SK-N-MC (cell line): ENCODE measurements around the gene GEN1.

ENCODE experiments used
- DNase-seq: peaks from one replicate; pipeline ENCODE4 v3.0.0-alpha.2; 2011; ENCODE audit warnings: low read depth, low spot score
- H3K27ac ChIP-seq: fragments of 200-600 bp; sonication (generic); 2 replicates; pipeline ENCODE4 v1.5.1; 2016; ENCODE audit warnings: mixed run types
- H3K36me3 ChIP-seq: fragments of 200-600 bp; sonication (generic); 2 replicates; pipeline ENCODE4 v1.6.1; 2017; ENCODE audit warnings: antibody characterized with exemption, low read length, mixed read lengths; ENCODE audit not compliant: insufficient read depth
- H3K4me3 ChIP-seq: fragments of 200-600 bp; sonication (generic); 2 replicates; pipeline ENCODE4 v1.5.1; 2016
- H3K9ac ChIP-seq: fragments of 200-600 bp; sonication (generic); 2 replicates; pipeline ENCODE4 v1.8.0; 2017; ENCODE audit warnings: mixed run types, mixed read lengths; ENCODE audit not compliant: insufficient read length
- H3K9me3 ChIP-seq: fragments of 200-600 bp; sonication (generic); 2 replicates; pipeline ENCODE4 v1.6.1; 2017; ENCODE audit warnings: low read depth, mild to moderate bottlenecking, antibody characterized with exemption, low read length, moderate library complexity, mixed read lengths
- EZH2 ChIP-seq: fragments of 200-600 bp; sonication (generic); IDR thresholded peaks from one replicate; pipeline ENCODE4 v1.6.1; 2017; ENCODE audit warnings: antibody characterized with exemption
- FOXP2 ChIP-seq: optimal IDR thresholded peaks from 2 replicates; pipeline ENCODE3; 2011; ENCODE audit warnings: mild to moderate bottlenecking, moderate library complexity; ENCODE audit not compliant: insufficient read depth; ENCODE audit errors: extremely low read length, control extremely low read depth
- POLR2AphosphoS5 ChIP-seq: IDR thresholded peaks from 2 replicates; pipeline ENCODE4 v1.6.1; 2012; ENCODE audit warnings: mild to moderate bottlenecking, low read depth, low read length, borderline replicate concordance

Gene GEN1

DNA sequence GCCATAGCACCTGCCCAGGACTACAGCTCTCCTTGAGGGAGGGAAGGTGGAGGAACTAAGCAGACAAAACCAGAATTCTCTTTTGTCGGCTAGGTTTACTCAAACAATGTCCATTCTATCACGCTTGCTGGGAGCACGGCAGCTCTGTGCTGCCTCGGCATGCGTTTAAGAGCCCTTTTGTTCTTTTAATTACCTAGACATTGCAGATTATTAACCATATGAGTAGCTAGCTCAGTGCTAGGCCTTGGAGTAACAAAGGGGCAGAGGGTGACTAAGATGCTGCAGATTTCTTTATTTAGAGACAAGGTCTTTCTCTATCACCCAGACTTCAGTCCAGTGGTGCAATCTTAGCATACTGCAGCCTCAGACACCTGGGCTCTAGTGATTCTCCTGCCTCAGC lies 73.4 kb downstream of the GEN1 start:
- Histone ChIP-seq H3K27ac (no peak overlapping the region), H3K9me3 (no peaks in the 10 kb centered on the region), H3K4me3 (no peak overlapping the region), H3K36me3 (no peaks in the 10 kb centered on the region), H3K9ac (no peak overlapping the region)
- TF ChIP-seq FOXP2 (no peak), POLR2AphosphoS5 (no peak), EZH2 (no peak)
- no peak for DNase-seq

DNA sequence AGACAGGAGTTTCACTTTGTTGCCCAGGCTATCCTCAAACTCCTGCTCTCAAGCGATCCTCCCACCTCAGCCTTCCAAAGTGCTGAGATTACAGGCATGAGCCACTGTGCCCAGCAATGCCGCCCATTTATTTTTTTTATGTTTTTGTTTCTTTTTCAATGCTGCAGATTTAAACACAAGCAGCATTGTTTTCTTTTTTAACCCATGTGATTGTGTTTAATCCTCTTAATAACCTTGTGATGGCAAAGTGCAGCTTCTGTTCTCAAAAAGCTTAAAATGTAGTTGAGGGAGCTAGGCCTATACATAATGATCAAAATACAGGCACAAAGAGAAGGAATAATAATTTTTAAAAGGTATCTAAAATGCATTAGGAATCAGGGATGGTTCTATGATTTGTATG lies 73.8 kb downstream of the GEN1 start:
- TF ChIP-seq EZH2: no peak
- no peak for TF ChIP-seq POLR2AphosphoS5
- no peak for TF ChIP-seq FOXP2
- no peak for DNase-seq
- H3K4me3 ChIP-seq: no peak overlapping the region
- no peaks in the 10 kb centered on the region for H3K9me3 ChIP-seq
- H3K27ac ChIP-seq: no peak overlapping the region
- H3K36me3 ChIP-seq: no peaks in the 10 kb centered on the region
- H3K9ac ChIP-seq: no peak overlapping the region

DNA sequence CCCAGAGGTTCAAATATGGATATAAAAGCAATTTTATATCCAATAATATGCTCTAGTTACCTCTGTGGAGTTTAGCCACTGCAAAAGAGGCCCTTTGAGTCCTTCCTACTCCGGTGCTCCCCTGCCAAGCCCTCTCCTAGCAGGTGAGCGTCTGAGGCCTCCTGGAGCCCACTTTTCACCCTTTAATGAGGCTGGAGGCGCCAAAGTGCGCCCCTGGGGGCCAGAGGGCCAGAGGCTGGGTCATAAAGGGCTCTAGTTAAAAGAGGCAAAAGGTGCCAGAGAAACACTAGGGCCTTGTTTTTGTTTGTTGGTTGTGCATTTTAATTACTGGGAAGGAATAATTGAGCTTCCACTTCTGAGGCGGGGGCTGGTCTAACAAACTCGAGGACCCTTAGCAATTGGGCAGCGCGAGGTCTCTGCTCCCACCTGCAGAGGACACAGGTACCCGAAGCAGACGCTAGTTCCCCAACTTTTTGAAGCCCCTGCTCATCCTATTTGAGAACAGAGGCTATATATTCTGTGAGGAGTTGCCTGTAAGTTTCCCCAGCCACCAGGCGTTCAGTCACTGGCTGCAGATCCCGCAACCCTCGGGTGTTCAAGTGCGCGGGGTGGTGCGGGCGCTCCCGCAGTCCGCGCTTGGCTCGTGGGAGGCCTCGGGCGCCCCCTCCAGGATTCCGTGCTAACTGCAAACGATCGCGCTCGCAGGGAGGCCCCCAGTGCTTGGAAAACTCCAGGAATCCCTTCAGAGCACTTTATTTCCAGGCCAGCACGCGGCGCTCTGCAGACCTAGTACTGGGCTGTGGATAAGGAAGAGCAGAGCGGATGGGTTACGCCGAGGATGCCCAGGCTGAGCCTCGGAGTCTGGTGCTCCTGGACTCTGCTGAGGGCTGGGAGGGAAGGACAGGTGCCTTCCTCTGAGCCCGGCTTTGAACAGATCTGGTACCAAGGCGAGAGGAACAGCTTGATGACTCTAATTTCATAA lies 76.4 kb downstream of the GEN1 start:
- Histone ChIP-seq H3K27ac (no peak overlapping the region), H3K9ac (no peak overlapping the region), H3K4me3 (peak overlapping the region; percentile 53), H3K9me3 (no peaks in the 10 kb centered on the region), H3K36me3 (no peaks in the 10 kb centered on the region)
- DNase-seq: peak; percentile 20
- TF ChIP-seq EZH2: no peak
- no peak for TF ChIP-seq FOXP2
- no peak for TF ChIP-seq POLR2AphosphoS5

GRCh38 chr2:17835516-17835915 lies 81.6 kb downstream of the GEN1 start:
- no peaks in the 10 kb centered on the region for H3K36me3 ChIP-seq

More at GRCh38 chr2:17835516-17835915, 81.6 kb downstream of the GEN1 start:
- TF ChIP-seq POLR2AphosphoS5 (no peak), EZH2 (no peak)
- H3K4me3 ChIP-seq: no peak overlapping the region
- no peak overlapping the region for H3K9ac ChIP-seq
- H3K9me3 ChIP-seq: no peaks in the 10 kb centered on the region
- no peak for DNase-seq
- no peak overlapping the region for H3K27ac ChIP-seq
